B cell (primary cell): ENCODE data around the gene KRI1. TPM values are rescaled to one million over a fixed set of nuclear protein-coding genes. Genes with fewer than 3 reads are reported as not detected.
A peak's percentile ranks its signal among the peaks of the same experiment; 100 is the strongest.

Experiments used
- ATAC-seq: fragments of 200-7000 bp; cut with Tn5 transposase; one replicate; pipeline ENCODE4 v1.10.0; 2021; ENCODE audit warnings: low read depth, mild to moderate bottlenecking, moderate number of reproducible peaks, moderate library complexity
- CTCF ChIA-PET: fragments of 350-600 bp; sonication (Branson Sonifier 250); formaldehyde crosslinking; loops from one replicate; lab custom pipeline; 2021; ENCODE audit warnings: antibody characterized with exemption, inconsistent platforms; lab: Charles Lee
- POLR2A ChIA-PET: fragments of 350-600 bp; sonication (Branson Sonifier 250); formaldehyde crosslinking; loops from one replicate; lab custom pipeline; 2021; ENCODE audit warnings: antibody characterized with exemption; lab: Charles Lee
- DNase-seq: peaks from one replicate; pipeline ENCODE4 v3.0.0; 2013
- H2AFZ ChIP-seq: 2 replicates; pipeline ENCODE4 v1.6.1; 2012; ENCODE audit warnings: mild to moderate bottlenecking, low read depth, low read length; ENCODE audit not compliant: insufficient read depth, poor library complexity, severe bottlenecking
- H3K27ac ChIP-seq, 2 donors: 1 replicate in 1 of 2; 2 replicates in 1 of 2; pipeline ENCODE4 v1.5.1; 2012 to 2013; ENCODE audit warnings: low read length in 2 of 2, mild to moderate bottlenecking in 2 of 2, moderate library complexity in 1 of 2
- H3K27me3 ChIP-seq, 4 experiments: fragments of 200-600 bp in 1 of 4; sonication (generic) in 1 of 4; replicated peaks in 1 of 4; 1 replicate in 2 of 4; 2 replicates in 2 of 4; pipeline versions ENCODE4 v1.6.1 to v1.7.0; 2013 to 2016; ENCODE audit warnings: low read length in 3 of 4, mild to moderate bottlenecking in 2 of 4, mixed read lengths in 1 of 4, moderate library complexity in 1 of 4; ENCODE audit not compliant: insufficient read depth in 4 of 4, control insufficient read depth in 3 of 4; ENCODE audit errors: control extremely low read depth in 1 of 4
- H3K36me3 ChIP-seq, 2 experiments: replicated peaks in 1 of 2; 1 replicate in 1 of 2; 2 replicates in 1 of 2; pipeline versions ENCODE4 v1.6.1 to v1.7.1; 2013; ENCODE audit warnings: low read length in 1 of 2; ENCODE audit not compliant: insufficient read depth in 2 of 2, control insufficient read depth in 1 of 2; ENCODE audit errors: control extremely low read depth in 1 of 2, extremely low read depth in 1 of 2
- H3K4me1 ChIP-seq, 2 donors: fragments of 200-600 bp in 1 of 2; sonication (generic) in 1 of 2; 1 replicate in 1 of 2; 2 replicates in 1 of 2; pipeline versions ENCODE4 v1.5.1 to v1.6.1; 2013 to 2017; ENCODE audit warnings: low read length in 2 of 2; ENCODE audit not compliant: control insufficient read depth in 2 of 2, insufficient read depth in 2 of 2
- H3K4me2 ChIP-seq: replicated peaks from 2 replicates; pipeline ENCODE3; 2012; ENCODE audit warnings: mild to moderate bottlenecking, low read depth, low read length; ENCODE audit not compliant: poor library complexity, severe bottlenecking
- H3K4me3 ChIP-seq, 5 experiments: fragments of 200-600 bp in 1 of 5; sonication (generic) in 1 of 5; 1 replicate in 3 of 5; 2 replicates in 2 of 5; pipeline versions ENCODE4 v1.5.1 to v1.7.0; 2011 to 2016; ENCODE audit warnings: low read length in 4 of 5, mild to moderate bottlenecking in 4 of 5, low read depth in 2 of 5, control low read depth in 1 of 5, moderate library complexity in 1 of 5; ENCODE audit not compliant: insufficient read depth in 1 of 5; ENCODE audit errors: control extremely low read depth in 1 of 5, extremely low read depth in 1 of 5
- H3K79me2 ChIP-seq: fragments of 200-600 bp; sonication (generic); one replicate; pipeline ENCODE4 v1.6.0; 2016; ENCODE audit warnings: low read length; ENCODE audit not compliant: control insufficient read depth, insufficient read depth
- H3K9ac ChIP-seq: fragments of 200-600 bp; sonication (generic); 2 replicates; pipeline ENCODE4 v1.6.1; 2017; ENCODE audit warnings: mild to moderate bottlenecking, low read length, moderate library complexity
- H3K9me3 ChIP-seq, 3 donors: one replicate each; pipeline versions ENCODE4 v1.6.1 to v1.7.1; 2013; ENCODE audit warnings: low read length in 2 of 3; ENCODE audit not compliant: control insufficient read depth in 2 of 3, insufficient read depth in 1 of 3; ENCODE audit errors: control extremely low read depth in 1 of 3
- H4K20me1 ChIP-seq: 2 replicates; pipeline ENCODE4 v1.6.0; 2012; ENCODE audit warnings: mild to moderate bottlenecking, low read length; ENCODE audit not compliant: insufficient read depth, control insufficient read depth, poor library complexity, severe bottlenecking
- H3K27ac Mint-ChIP-seq: one replicate; pipeline ENCODE4 v1.8.0; 2021; ENCODE audit warnings: mixed read lengths
- H3K27me3 Mint-ChIP-seq: one replicate; pipeline ENCODE4 v1.8.0; 2021; ENCODE audit warnings: mixed read lengths
- H3K4me1 Mint-ChIP-seq: one replicate; pipeline ENCODE4 v1.8.0; 2021; ENCODE audit warnings: mixed read lengths
- H3K4me3 Mint-ChIP-seq: one replicate; pipeline ENCODE4 v1.8.0; 2021; ENCODE audit warnings: mixed read lengths
- H3K9me3 Mint-ChIP-seq: one replicate; pipeline ENCODE4 v1.8.0; 2022; ENCODE audit warnings: mixed read lengths; ENCODE audit not compliant: insufficient read depth
- EZH2 ChIP-seq: IDR thresholded peaks from 2 replicates; pipeline ENCODE4 v1.6.1; 2012; ENCODE audit warnings: borderline replicate concordance, low read depth, mild to moderate bottlenecking, moderate library complexity, low read length; ENCODE audit not compliant: insufficient read depth, poor library complexity, severe bottlenecking
- WGBS: methylation state at CpG from one replicate; pipeline ENCODE4 v1.1.5; 2013; ENCODE audit warnings: missing lambda C conversion rate; ENCODE audit not compliant: insufficient coverage; 5-methylcytosine and 5-hydroxymethylcytosine counted together
- intact Hi-C: fragments of 100-400 bp; cut with micrococcal nuclease; formaldehyde crosslinking; loops from one replicate; pipeline ENCODE4 v1.10.0; 2022
- polyA minus RNA-seq: library from RNA; depleted of rRNA, polyadenylated mRNA; stranded (reverse); fragments of >200 nt; gene quantifications from 2 replicates; pipeline ENCODE4 v1.2.3, GENCODE V29; 2012
- polyA plus RNA-seq: library from polyadenylated mRNA; depleted of rRNA; stranded (reverse); fragments of >200 nt; gene quantifications from 2 replicates; pipeline ENCODE4 v1.2.3, GENCODE V29; 2012
- total RNA-seq, 2 donors: library from RNA; stranded (reverse); fragments of 120-200 nt in 1 of 2; gene quantifications; 1 replicate in 1 of 2; 2 replicates in 1 of 2; pipeline versions ENCODE4 v1.2.3 to v1.2.4, GENCODE V29; 2013 to 2022
- TF ChIP-seq, protein P1 (sequence below): fragments of 200-600 bp; IDR thresholded peaks from one replicate; pipeline ENCODE4 v1.8.0; 2022; ENCODE audit warnings: antibody characterized with exemption, mild to moderate bottlenecking

Gene KRI1
- total RNA-seq (62.8 and 67.9 TPM in 2 replicates), polyA plus RNA-seq (46.7 and 55.1 TPM in 2 replicates), polyA minus RNA-seq (32.3 and 54.2 TPM in 2 replicates)
- total RNA-seq (2013): 47.8 TPM

DNA sequence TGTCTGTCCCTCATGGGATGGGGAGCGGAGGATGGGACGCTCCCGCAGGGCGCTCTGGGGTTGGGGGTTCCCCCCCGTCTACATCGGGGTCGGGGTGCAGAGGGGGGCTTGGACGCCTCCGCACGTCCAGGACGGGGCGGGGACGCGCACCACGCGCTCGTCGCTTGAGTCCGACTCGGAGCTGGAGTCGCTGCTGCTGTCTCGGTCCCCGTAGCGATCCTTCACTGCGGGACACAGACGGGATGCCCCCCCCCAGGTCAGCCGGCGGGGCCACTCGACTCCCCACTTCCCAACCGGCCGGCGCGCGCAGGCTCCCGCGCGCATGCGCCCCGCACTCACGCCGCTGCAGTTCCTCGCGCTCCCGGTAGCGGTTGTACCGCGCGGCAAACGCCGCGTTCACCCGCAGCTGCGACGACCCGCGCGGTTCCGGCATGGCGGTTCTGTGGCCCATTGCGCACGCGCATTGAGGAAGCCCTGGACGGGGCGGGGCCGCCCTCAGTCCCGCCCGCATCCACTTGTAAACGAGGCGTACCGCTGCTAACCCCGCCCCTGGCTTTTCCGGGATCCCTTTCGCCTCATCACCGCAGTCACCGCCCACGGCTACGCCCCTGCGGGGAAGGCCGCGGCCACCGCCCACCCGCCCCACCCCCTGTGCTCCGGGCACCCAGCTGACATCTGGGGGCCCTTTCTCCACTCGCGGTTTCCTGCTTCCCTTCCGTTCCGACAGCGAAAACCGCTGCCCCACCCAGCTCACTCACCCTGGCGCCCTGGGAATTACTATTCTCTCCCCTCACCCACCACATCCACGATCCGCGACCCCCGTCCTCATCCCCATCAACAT is at the start of gene KRI1:
TSS of gene KRI1 (minus strand) at position 444 of the 841 bp plus-strand sequence. CDS start at position 433, 11 bp downstream.
- H3K36me3 ChIP-seq: peaks cover 2 to 18% of the 10 kb centered on the region in 2 experiments
- ATAC-seq (peak; percentile 63), DNase-seq (peak; percentile 100)
- no peaks in the 10 kb centered on the region for H3K27me3 ChIP-seq
- peak within 1 kb of the TSS; percentile 96 for H3K27ac Mint-ChIP-seq
- peaks cover 49% of the 10 kb centered on the region for H3K79me2 ChIP-seq
- H3K4me3 Mint-ChIP-seq: peak within 1 kb of the TSS; percentile 95
- ChIA-PET POLR2A (interaction anchor here (0.6 to 2.2 kb wide), 12 partner anchors 10 to 269 kb away, joined by 3 to 26 read pairs (median 4); partner anchors contain the start of genes ATG4D and KEAP1), CTCF (interaction anchor here (0.8 to 12.0 kb wide), 10 partner anchors 10 to 296 kb away, joined by 3 to 102 read pairs (median 4); partner anchors contain the start of gene CDC37)
- peak within 1 kb of the TSS; percentile 87 for H3K9ac ChIP-seq
- peaks cover 44% of the 10 kb centered on the region for H3K4me1 Mint-ChIP-seq
- no peaks in the 10 kb centered on the region for H3K27me3 Mint-ChIP-seq
- H3K27ac ChIP-seq: peak within 1 kb of the TSS; percentile 87 to 88
- intact Hi-C loops: loop anchor here (1.0 to 5.0 kb wide), 5 partner anchors 11 to 148 kb away; partner anchors contain the start of genes ATG4D and ILF3
- no peaks in the 10 kb centered on the region for H3K9me3 ChIP-seq
- H3K4me2 ChIP-seq: peak within 1 kb of the TSS; percentile 82
- WGBS: under 1% methylated on average over 91 of the region's 94 CpGs
- no peaks in the 10 kb centered on the region for H3K9me3 Mint-ChIP-seq
- H3K4me1 ChIP-seq: peaks cover 28 to 41% of the 10 kb centered on the region in 2 donors
- H2AFZ ChIP-seq: peak within 1 kb of the TSS; percentile 67
- TF ChIP-seq, protein P1, sequence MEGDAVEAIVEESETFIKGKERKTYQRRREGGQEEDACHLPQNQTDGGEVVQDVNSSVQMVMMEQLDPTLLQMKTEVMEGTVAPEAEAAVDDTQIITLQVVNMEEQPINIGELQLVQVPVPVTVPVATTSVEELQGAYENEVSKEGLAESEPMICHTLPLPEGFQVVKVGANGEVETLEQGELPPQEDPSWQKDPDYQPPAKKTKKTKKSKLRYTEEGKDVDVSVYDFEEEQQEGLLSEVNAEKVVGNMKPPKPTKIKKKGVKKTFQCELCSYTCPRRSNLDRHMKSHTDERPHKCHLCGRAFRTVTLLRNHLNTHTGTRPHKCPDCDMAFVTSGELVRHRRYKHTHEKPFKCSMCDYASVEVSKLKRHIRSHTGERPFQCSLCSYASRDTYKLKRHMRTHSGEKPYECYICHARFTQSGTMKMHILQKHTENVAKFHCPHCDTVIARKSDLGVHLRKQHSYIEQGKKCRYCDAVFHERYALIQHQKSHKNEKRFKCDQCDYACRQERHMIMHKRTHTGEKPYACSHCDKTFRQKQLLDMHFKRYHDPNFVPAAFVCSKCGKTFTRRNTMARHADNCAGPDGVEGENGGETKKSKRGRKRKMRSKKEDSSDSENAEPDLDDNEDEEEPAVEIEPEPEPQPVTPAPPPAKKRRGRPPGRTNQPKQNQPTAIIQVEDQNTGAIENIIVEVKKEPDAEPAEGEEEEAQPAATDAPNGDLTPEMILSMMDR: peak; percentile 51
- TF ChIP-seq EZH2: no peak
- H3K4me3 ChIP-seq: peak within 1 kb of the TSS; percentile 92 to 99 (median 97)
- peaks cover 44% of the 10 kb centered on the region for H4K20me1 ChIP-seq
